Neural progenitor cell (in vitro differentiated cells): ENCODE measurements around the gene FIP1L1. TPM values are rescaled to one million over a fixed set of nuclear protein-coding genes. Genes with fewer than 3 reads are reported as not detected.

Experiments used
- DNase-seq: peaks from one replicate; pipeline ENCODE4 v3.0.0-alpha.2; 2016; ENCODE audit warnings: low spot score
- H2AFZ ChIP-seq: fragments of 200-600 bp; sonication (generic); replicated peaks from 2 replicates; pipeline ENCODE4 v1.6.1; 2016; ENCODE audit warnings: antibody characterized with exemption
- H3F3A ChIP-seq: fragments of 200-600 bp; sonication (generic); 2 replicates; pipeline ENCODE4 v1.6.1; 2016; ENCODE audit warnings: antibody characterized with exemption, low read depth
- H3K27ac ChIP-seq: fragments of 200-600 bp; sonication (generic); 2 replicates; pipeline ENCODE4 v1.5.1; 2016; ENCODE audit warnings: mild to moderate bottlenecking
- H3K27me3 ChIP-seq: fragments of 200-600 bp; sonication (generic); 2 replicates; pipeline ENCODE4 v1.6.1; 2016; ENCODE audit warnings: mild to moderate bottlenecking, moderate library complexity
- H3K36me3 ChIP-seq: fragments of 200-600 bp; sonication (generic); 2 replicates; pipeline ENCODE4 v1.5.1; 2016
- H3K4me1 ChIP-seq: fragments of 200-600 bp; sonication (generic); 2 replicates; pipeline ENCODE4 v1.6.1; 2016; ENCODE audit warnings: mixed run types
- H3K4me2 ChIP-seq: fragments of 200-600 bp; sonication (generic); 2 replicates; pipeline ENCODE4 v1.6.1; 2016
- H3K4me3 ChIP-seq: fragments of 200-600 bp; sonication (generic); 2 replicates; pipeline ENCODE4 v1.5.1; 2016
- H3K79me2 ChIP-seq: fragments of 200-600 bp; sonication (generic); 2 replicates; pipeline ENCODE4 v1.6.1; 2016; ENCODE audit warnings: low read depth
- H3K9ac ChIP-seq: fragments of 200-600 bp; sonication (generic); 2 replicates; pipeline ENCODE4 v1.6.1; 2016
- H3K9me3 ChIP-seq: fragments of 200-600 bp; sonication (generic); 2 replicates; pipeline ENCODE4 v1.5.1; 2016; ENCODE audit warnings: low read depth
- H4K20me1 ChIP-seq: fragments of 200-600 bp; sonication (generic); 2 replicates; pipeline ENCODE4 v1.6.1; 2016; ENCODE audit warnings: low read depth
- H3K27ac Mint-ChIP-seq: 3 replicates; pipeline ENCODE4 v1.8.0; 2021; ENCODE audit warnings: mixed read lengths
- H3K27me3 Mint-ChIP-seq: 2 replicates; pipeline ENCODE4 v1.8.0; 2022; ENCODE audit warnings: low read depth, mild to moderate bottlenecking, inconsistent platforms, moderate library complexity, mixed read lengths; ENCODE audit not compliant: insufficient read depth
- H3K36me3 Mint-ChIP-seq: 3 replicates; pipeline ENCODE4 v1.8.0; 2021; ENCODE audit warnings: mixed read lengths
- H3K4me1 Mint-ChIP-seq: 3 replicates; pipeline ENCODE4 v1.8.0; 2021; ENCODE audit warnings: mixed read lengths
- H3K4me3 Mint-ChIP-seq: 3 replicates; pipeline ENCODE4 v1.8.0; 2021; ENCODE audit warnings: mild to moderate bottlenecking, moderate library complexity, mixed read lengths
- H3K9me3 Mint-ChIP-seq: 3 replicates; pipeline ENCODE4 v1.8.0; 2020; ENCODE audit warnings: mixed read lengths
- CTCF ChIP-seq: fragments of 200-600 bp; sonication (generic); IDR thresholded peaks from 2 replicates; pipeline ENCODE4 v1.5.1; 2017; ENCODE audit warnings: antibody characterized with exemption, mild to moderate bottlenecking
- EZH2 ChIP-seq: fragments of 200-600 bp; sonication (generic); IDR thresholded peaks from 2 replicates; pipeline ENCODE4 v1.6.1; 2017; ENCODE audit warnings: antibody characterized with exemption, mild to moderate bottlenecking, moderate library complexity
- EZH2phosphoT487 ChIP-seq: fragments of 200-600 bp; sonication (generic); IDR thresholded peaks from 2 replicates; pipeline ENCODE4 v1.6.1; 2017; ENCODE audit warnings: antibody characterized with exemption
- total RNA-seq: library from RNA; depleted of rRNA; stranded (reverse); fragments of >200 nt; gene quantifications from 2 replicates; pipeline ENCODE4 v1.2.3, GENCODE V29; 2015; ENCODE audit warnings: low replicate concordance

FIP1L1 gene
- total RNA-seq, 1 donor from 2014 or later = 88.5 TPM

- no peak for DNase-seq
- Histone ChIP-seq H3K4me3 (no peak overlapping the region), H3K79me2 (no peaks in the 10 kb centered on the region), H3K36me3 (no peaks in the 10 kb centered on the region), H3K4me2 (no peak overlapping the region), H3F3A (no peaks in the 10 kb centered on the region), H3K9ac (no peak overlapping the region), H2AFZ (no peak overlapping the region), H3K27me3 (no peaks in the 10 kb centered on the region), H3K4me1 (peaks cover 14% of the 10 kb centered on the region), H3K27ac (no peak overlapping the region), H4K20me1 (no peaks in the 10 kb centered on the region), H3K9me3 (no peaks in the 10 kb centered on the region)
- TF ChIP-seq CTCF (no peak), EZH2phosphoT487 (no peak)
- H3K27ac Mint-ChIP-seq = no peak overlapping the region
- no peaks in the 10 kb centered on the region for H3K27me3 Mint-ChIP-seq
- H3K4me1 Mint-ChIP-seq = peaks cover 7% of the 10 kb centered on the region
- no peaks in the 10 kb centered on the region for H3K9me3 Mint-ChIP-seq
- no peaks in the 10 kb centered on the region for H3K36me3 Mint-ChIP-seq
- no peak overlapping the region for H3K4me3 Mint-ChIP-seq
Observed at GRCh38 chr4:53501561-53501960, 124.1 kb downstream of the FIP1L1 start.

GRCh38 chr4:53502094-53502493 lies 124.7 kb downstream of the FIP1L1 start:
- H4K20me1 ChIP-seq = no peaks in the 10 kb centered on the region
- H3K27ac ChIP-seq = no peak overlapping the region
- no peaks in the 10 kb centered on the region for H3F3A ChIP-seq
- no peaks in the 10 kb centered on the region for H3K9me3 Mint-ChIP-seq
- no peak for DNase-seq
- H3K27me3 Mint-ChIP-seq = no peaks in the 10 kb centered on the region
- H3K4me1 ChIP-seq = peaks cover 12% of the 10 kb centered on the region
- no peak overlapping the region for H3K4me3 Mint-ChIP-seq
- no peaks in the 10 kb centered on the region for H3K27me3 ChIP-seq
- H3K4me1 Mint-ChIP-seq = peaks cover 3% of the 10 kb centered on the region
- H3K79me2 ChIP-seq = no peaks in the 10 kb centered on the region
- TF ChIP-seq CTCF = no peak
- no peak for TF ChIP-seq EZH2
- no peak for TF ChIP-seq EZH2phosphoT487
- no peak overlapping the region for H3K27ac Mint-ChIP-seq
- H3K36me3 Mint-ChIP-seq = no peaks in the 10 kb centered on the region
- no peaks in the 10 kb centered on the region for H3K36me3 ChIP-seq
- no peak overlapping the region for H3K4me2 ChIP-seq
- no peak overlapping the region for H3K9ac ChIP-seq
- H2AFZ ChIP-seq = no peak overlapping the region
- no peak overlapping the region for H3K4me3 ChIP-seq
- H3K9me3 ChIP-seq = no peaks in the 10 kb centered on the region

GRCh38 chr4:53505947-53506346 lies 128.5 kb downstream of the FIP1L1 start:
- no peak overlapping the region for H3K27ac Mint-ChIP-seq
- no peaks in the 10 kb centered on the region for H3K27me3 Mint-ChIP-seq

More at GRCh38 chr4:53505947-53506346, 128.5 kb downstream of the FIP1L1 start:
- Histone ChIP-seq H3K27ac (no peak overlapping the region), H3K9me3 (no peaks in the 10 kb centered on the region), H3K4me1 (no peaks in the 10 kb centered on the region), H4K20me1 (no peaks in the 10 kb centered on the region), H3K79me2 (no peaks in the 10 kb centered on the region), H3K27me3 (no peaks in the 10 kb centered on the region), H3K36me3 (no peaks in the 10 kb centered on the region), H3K4me3 (no peak overlapping the region), H3F3A (no peaks in the 10 kb centered on the region), H3K4me2 (no peak overlapping the region), H2AFZ (no peak overlapping the region), H3K9ac (no peak overlapping the region)
- Mint-ChIP-seq H3K4me3 (no peak overlapping the region), H3K36me3 (no peaks in the 10 kb centered on the region), H3K9me3 (no peaks in the 10 kb centered on the region), H3K4me1 (no peaks in the 10 kb centered on the region)
- DNase-seq = no peak
- TF ChIP-seq CTCF (no peak), EZH2phosphoT487 (no peak), EZH2 (no peak)
